Uterus (tissue), 4 donors: Measurements from ENCODE around the gene SCAF8. TPM values are rescaled to one million over a fixed set of nuclear protein-coding genes. Genes with fewer than 3 reads are reported as not detected.

Source experiments
- DNase-seq, 2 donors: peaks; one replicate each; pipeline ENCODE4 v3.0.0-alpha.2; 2019 to 2020
- H3K27ac ChIP-seq, 2 donors: fragments of 200-600 bp; sonication (generic); 1 replicate in 1 of 2; 2 replicates in 1 of 2; pipeline ENCODE4 v1.5.1; 2016 to 2018
- H3K27me3 ChIP-seq, 2 donors: fragments of 200-600 bp; sonication (generic); one replicate each; pipeline ENCODE4 v1.5.1; 2018 to 2019; ENCODE audit warnings: control low read depth in 1 of 2
- H3K36me3 ChIP-seq, 2 donors: fragments of 200-600 bp; sonication (generic); one replicate each; pipeline ENCODE4 v1.5.1; 2019; ENCODE audit warnings: control low read depth in 1 of 2
- H3K4me1 ChIP-seq, 2 donors: fragments of 200-600 bp; sonication (generic); one replicate each; pipeline ENCODE4 v1.5.1; 2018 to 2019; ENCODE audit warnings: control low read depth in 1 of 2
- H3K4me3 ChIP-seq, 2 donors: fragments of 200-600 bp; sonication (generic); 1 replicate in 1 of 2; 2 replicates in 1 of 2; pipeline ENCODE4 v1.5.1; 2018 to 2019; ENCODE audit warnings: mild to moderate bottlenecking in 1 of 2
- H3K9me3 ChIP-seq, 2 donors: fragments of 200-600 bp; sonication (generic); one replicate each; pipeline ENCODE4 v1.5.1; 2019; ENCODE audit warnings: control low read depth in 1 of 2
- CTCF ChIP-seq, 4 experiments: fragments of 200-600 bp in 2 of 4; fragments of 450-650 bp in 2 of 4; sonication (generic) in 2 of 4; IDR thresholded peaks; one replicate each; pipeline ENCODE4 v1.5.1; 2016 to 2019; ENCODE audit warnings: antibody characterized with exemption in 4 of 4, mild to moderate bottlenecking in 2 of 4, moderate library complexity in 1 of 4
- POLR2A ChIP-seq, 2 donors: fragments of 450-650 bp; IDR thresholded peaks; one replicate each; pipeline ENCODE4 v1.6.1; 2016; ENCODE audit warnings: antibody characterized with exemption in 2 of 2, mild to moderate bottlenecking in 1 of 2, moderate library complexity in 1 of 2
- intact Hi-C: fragments of 100-400 bp; cut with DNase I; formaldehyde crosslinking; loops from one replicate; pipeline ENCODE4 v1.15.1; 2023; ENCODE audit warnings: low total_unique reads
- total RNA-seq, 4 donors: library from RNA; depleted of rRNA in 3 of 4; stranded (reverse); fragments of >200 nt in 3 of 4; gene quantifications; one replicate each; pipeline versions ENCODE4 v1.1.0 to v1.2.4, GENCODE V29; 2014 to 2023
- donor health status: DM: yes; HTN: yes; CAD: no.

The SCAF8 gene
- total RNA-seq, 4 donors from 2014 or later: 28.7 to 85.9 (median 53.8) TPM

DNA sequence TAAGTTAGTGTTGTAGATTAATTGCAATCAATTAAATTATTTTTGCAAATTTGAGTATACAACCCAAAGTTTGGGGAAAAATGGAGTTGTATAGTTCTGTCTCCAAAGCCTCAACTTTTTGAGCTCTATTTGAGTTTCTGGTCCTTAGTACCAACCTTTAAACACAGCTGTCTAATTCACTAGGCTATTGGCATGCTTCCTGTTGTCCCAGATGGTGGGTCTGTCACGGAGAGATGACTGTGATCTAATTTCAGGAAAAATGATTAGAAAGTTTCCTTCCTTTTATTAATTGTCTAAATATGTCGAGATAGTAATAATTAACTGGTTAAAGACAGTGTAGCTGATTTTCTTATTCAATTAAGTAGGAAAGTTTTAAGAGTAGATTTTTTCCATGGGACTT lies 109.6 kb downstream of the SCAF8 start:
- no peaks in the 10 kb centered on the region for H3K9me3 ChIP-seq
- no peak for DNase-seq
- H3K27me3 ChIP-seq: no peaks in the 10 kb centered on the region
- TF ChIP-seq CTCF (IDR thresholded peaks at IDR 0.05) (no peak), POLR2A (IDR thresholded peaks at IDR 0.05) (no peak)
- intact Hi-C loops: no loop called here
- no peaks in the 10 kb centered on the region for H3K36me3 ChIP-seq
- H3K4me3 ChIP-seq: no peak overlapping the region
- no peak overlapping the region for H3K27ac ChIP-seq
- H3K4me1 ChIP-seq: no peaks in the 10 kb centered on the region

DNA sequence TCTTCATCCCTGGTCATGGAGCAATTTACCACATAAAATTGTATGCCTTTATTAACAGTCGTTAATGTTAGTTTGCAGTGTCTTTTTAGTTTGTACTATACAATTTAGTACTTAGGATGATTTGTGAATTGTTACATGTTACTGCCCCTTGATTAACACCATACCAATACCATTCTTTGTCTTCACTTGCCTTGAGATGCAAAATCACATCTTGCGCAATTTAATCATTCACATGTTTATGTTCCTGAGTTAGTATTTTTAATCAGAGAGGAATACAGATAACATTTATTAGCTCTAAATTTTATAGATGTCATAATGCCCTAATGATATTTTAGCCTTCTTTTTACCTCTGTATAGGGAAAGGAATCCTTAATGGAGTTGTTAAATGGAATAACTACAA lies 114.1 kb downstream of the SCAF8 start:
- intact Hi-C loops: no loop called here
- Histone ChIP-seq H3K27me3 (no peaks in the 10 kb centered on the region), H3K36me3 (no peaks in the 10 kb centered on the region), H3K4me1 (no peaks in the 10 kb centered on the region), H3K4me3 (no peak overlapping the region), H3K27ac (no peak overlapping the region), H3K9me3 (no peaks in the 10 kb centered on the region)
- TF ChIP-seq CTCF (IDR thresholded peaks at IDR 0.05) (no peak), POLR2A (IDR thresholded peaks at IDR 0.05) (no peak)
- DNase-seq: no peak

DNA sequence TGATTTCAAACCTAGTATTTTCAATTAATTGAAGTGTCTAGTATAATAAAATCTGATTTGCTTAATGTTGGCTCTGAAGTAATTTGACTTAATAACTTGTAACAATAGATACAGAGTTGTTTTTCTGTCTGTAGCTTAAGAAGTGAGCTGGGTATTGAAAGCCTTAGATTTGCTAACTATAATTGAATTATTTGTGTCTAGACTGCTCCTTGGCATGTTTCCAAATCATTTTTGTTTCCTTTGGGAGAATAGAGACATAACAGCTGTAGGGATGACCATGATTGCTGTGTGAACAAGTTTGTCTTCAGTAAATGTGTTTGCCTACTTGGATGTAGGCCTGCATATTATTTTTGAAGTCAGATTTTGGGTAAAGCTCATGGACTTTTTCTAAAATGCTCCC lies 115.4 kb downstream of the SCAF8 start:
- intact Hi-C loops: no loop called here
- Histone ChIP-seq H3K27ac (no peak overlapping the region), H3K9me3 (no peaks in the 10 kb centered on the region)

GRCh38 chr6:154849475-154849874 lies 116.3 kb downstream of the SCAF8 start:
- Histone ChIP-seq H3K36me3 (no peaks in the 10 kb centered on the region), H3K4me3 (no peak overlapping the region), H3K4me1 (no peaks in the 10 kb centered on the region), H3K9me3 (no peaks in the 10 kb centered on the region), H3K27ac (no peak overlapping the region), H3K27me3 (no peaks in the 10 kb centered on the region)
- TF ChIP-seq POLR2A (IDR thresholded peaks at IDR 0.05): no peak
- no peak for TF ChIP-seq CTCF (IDR thresholded peaks at IDR 0.05)
- DNase-seq: no peak
- intact Hi-C loops: no loop called here

More for the DNA sequence above, 115.4 kb downstream of the SCAF8 start:
- no peaks in the 10 kb centered on the region for H3K4me1 ChIP-seq
- TF ChIP-seq CTCF (IDR thresholded peaks at IDR 0.05): no peak
- TF ChIP-seq POLR2A (IDR thresholded peaks at IDR 0.05): no peak
- H3K27me3 ChIP-seq: no peaks in the 10 kb centered on the region
- H3K4me3 ChIP-seq: no peak overlapping the region
- no peaks in the 10 kb centered on the region for H3K36me3 ChIP-seq
- no peak for DNase-seq

GRCh38 chr6:154852687-154853086 lies 119.5 kb downstream of the SCAF8 start:
- H3K4me3 ChIP-seq: no peak overlapping the region
- intact Hi-C loops: no loop called here

More at GRCh38 chr6:154852687-154853086, 119.5 kb downstream of the SCAF8 start:
- Histone ChIP-seq H3K27me3 (no peaks in the 10 kb centered on the region), H3K36me3 (no peaks in the 10 kb centered on the region), H3K27ac (no peak overlapping the region), H3K4me1 (no peaks in the 10 kb centered on the region), H3K9me3 (no peaks in the 10 kb centered on the region)
- no peak for TF ChIP-seq CTCF (IDR thresholded peaks at IDR 0.05)
- no peak for TF ChIP-seq POLR2A (IDR thresholded peaks at IDR 0.05)
- no peak for DNase-seq
